OCI-LY3 (cell line): ENCODE results near the gene DNASE1L1.
A peak's percentile ranks its signal among the peaks of the same experiment; 100 is the strongest.

ENCODE experiments used
- H2AFZ ChIP-seq: fragments of 200-600, 300-600 bp; shearing (Covaris generic); 2 replicates; pipeline ENCODE4 v1.6.0; 2014; ENCODE audit warnings: antibody characterized with exemption, low read depth, low read length
- H3K27ac ChIP-seq: fragments of 200-600, 300-600 bp; sonication (generic); 2 replicates; pipeline ENCODE4 v1.5.1; 2014; ENCODE audit warnings: mild to moderate bottlenecking, low read length, moderate library complexity, mixed read lengths
- H3K27me3 ChIP-seq: fragments of 200-600, 300-600 bp; sonication (generic); 2 replicates; pipeline ENCODE4 v1.6.1; 2014; ENCODE audit warnings: low read depth, low read length, mixed read lengths
- H3K36me3 ChIP-seq: fragments of 200-600, 300-600 bp; sonication (generic); replicated peaks from 2 replicates; pipeline ENCODE3; 2014; ENCODE audit warnings: low read depth, low read length, mixed read lengths
- H3K4me1 ChIP-seq: fragments of 300-600, 200-600 bp; sonication (generic); 2 replicates; pipeline ENCODE4 v1.6.1; 2014; ENCODE audit warnings: low read length, mixed read lengths
- H3K4me2 ChIP-seq: fragments of 200-600, 300-600 bp; sonication (generic); 2 replicates; pipeline ENCODE4 v1.6.1; 2014; ENCODE audit warnings: low read length, mixed read lengths
- H3K4me3 ChIP-seq: fragments of 300-600, 200-600 bp; sonication (generic); 2 replicates; pipeline ENCODE4 v1.5.1; 2014; ENCODE audit warnings: antibody characterized with exemption, mild to moderate bottlenecking, low read length, moderate library complexity
- H3K79me2 ChIP-seq: fragments of 300-600, 200-600 bp; shearing (Covaris generic); 2 replicates; pipeline ENCODE4 v1.6.1; 2014; ENCODE audit warnings: mild to moderate bottlenecking, low read length, mixed read lengths
- H3K9ac ChIP-seq: fragments of 300-600, 200-600 bp; shearing (Covaris generic); 2 replicates; pipeline ENCODE4 v1.6.0; 2014; ENCODE audit warnings: mild to moderate bottlenecking, low read length, moderate library complexity
- H3K9me3 ChIP-seq: fragments of 200-600, 300-600 bp; shearing (Covaris generic); 2 replicates; pipeline ENCODE4 v1.6.1; 2014; ENCODE audit warnings: low read length, mixed read lengths; ENCODE audit not compliant: insufficient read depth
- H4K20me1 ChIP-seq: fragments of 200-600, 300-600 bp; sonication (generic); 2 replicates; pipeline ENCODE4 v1.6.1; 2016; ENCODE audit warnings: low read length, mixed read lengths; ENCODE audit not compliant: insufficient read depth
- EZH2phosphoT487 ChIP-seq: fragments of 200-600 bp; shearing (Covaris generic); IDR thresholded peaks from 2 replicates; pipeline ENCODE4 v1.6.1; 2018; ENCODE audit warnings: antibody characterized with exemption, mixed run types, low read depth
- TF ChIP-seq, protein P1 (sequence below): fragments of 200-600, 300-600 bp; sonication (generic); IDR thresholded peaks from 2 replicates; pipeline ENCODE4 v1.5.1; 2014; ENCODE audit warnings: antibody characterized with exemption, low read length, low read depth

The DNASE1L1 gene, protein sequence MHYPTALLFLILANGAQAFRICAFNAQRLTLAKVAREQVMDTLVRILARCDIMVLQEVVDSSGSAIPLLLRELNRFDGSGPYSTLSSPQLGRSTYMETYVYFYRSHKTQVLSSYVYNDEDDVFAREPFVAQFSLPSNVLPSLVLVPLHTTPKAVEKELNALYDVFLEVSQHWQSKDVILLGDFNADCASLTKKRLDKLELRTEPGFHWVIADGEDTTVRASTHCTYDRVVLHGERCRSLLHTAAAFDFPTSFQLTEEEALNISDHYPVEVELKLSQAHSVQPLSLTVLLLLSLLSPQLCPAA

DNA sequence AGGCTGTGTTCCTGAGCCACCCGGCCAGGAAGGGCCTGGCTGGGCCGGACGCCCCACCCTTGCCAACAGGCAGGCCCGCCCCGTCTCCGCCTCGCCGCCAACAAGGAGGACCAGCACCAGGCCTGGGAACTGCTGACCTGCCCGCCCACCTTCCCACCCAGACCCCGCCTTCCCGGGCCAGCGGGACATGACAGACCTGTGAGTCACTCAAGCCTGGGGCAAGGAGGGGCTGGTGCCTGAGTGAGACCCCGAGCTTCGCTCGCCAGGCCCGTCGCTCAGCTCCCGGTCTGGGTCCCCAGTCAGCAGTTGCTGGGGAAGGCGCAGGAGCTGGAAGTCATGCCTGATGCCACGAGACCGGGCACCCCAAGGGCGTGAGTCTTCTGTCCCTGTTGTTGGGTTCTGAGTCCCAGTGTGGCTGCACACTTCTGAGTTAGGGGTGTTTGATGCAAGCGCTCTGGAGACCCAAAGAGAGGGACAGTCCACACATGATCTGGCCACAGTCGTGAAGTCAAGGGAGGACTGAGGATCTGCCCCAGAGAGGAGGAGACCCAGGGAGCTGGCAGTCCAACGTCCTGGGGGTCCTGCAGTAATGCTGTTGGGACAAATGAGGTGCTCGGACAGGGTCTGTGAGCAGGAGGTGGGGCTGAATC, at the start of gene DNASE1L1:
TSS of gene DNASE1L1 (minus strand) at position 33 of the 650 bp plus-strand sequence. CDS start 3,686 bp downstream, outside the sequence.
- Histone ChIP-seq H3K4me2 (no peak within 1 kb of the TSS), H3K4me3 (no peak within 1 kb of the TSS)

DNA sequence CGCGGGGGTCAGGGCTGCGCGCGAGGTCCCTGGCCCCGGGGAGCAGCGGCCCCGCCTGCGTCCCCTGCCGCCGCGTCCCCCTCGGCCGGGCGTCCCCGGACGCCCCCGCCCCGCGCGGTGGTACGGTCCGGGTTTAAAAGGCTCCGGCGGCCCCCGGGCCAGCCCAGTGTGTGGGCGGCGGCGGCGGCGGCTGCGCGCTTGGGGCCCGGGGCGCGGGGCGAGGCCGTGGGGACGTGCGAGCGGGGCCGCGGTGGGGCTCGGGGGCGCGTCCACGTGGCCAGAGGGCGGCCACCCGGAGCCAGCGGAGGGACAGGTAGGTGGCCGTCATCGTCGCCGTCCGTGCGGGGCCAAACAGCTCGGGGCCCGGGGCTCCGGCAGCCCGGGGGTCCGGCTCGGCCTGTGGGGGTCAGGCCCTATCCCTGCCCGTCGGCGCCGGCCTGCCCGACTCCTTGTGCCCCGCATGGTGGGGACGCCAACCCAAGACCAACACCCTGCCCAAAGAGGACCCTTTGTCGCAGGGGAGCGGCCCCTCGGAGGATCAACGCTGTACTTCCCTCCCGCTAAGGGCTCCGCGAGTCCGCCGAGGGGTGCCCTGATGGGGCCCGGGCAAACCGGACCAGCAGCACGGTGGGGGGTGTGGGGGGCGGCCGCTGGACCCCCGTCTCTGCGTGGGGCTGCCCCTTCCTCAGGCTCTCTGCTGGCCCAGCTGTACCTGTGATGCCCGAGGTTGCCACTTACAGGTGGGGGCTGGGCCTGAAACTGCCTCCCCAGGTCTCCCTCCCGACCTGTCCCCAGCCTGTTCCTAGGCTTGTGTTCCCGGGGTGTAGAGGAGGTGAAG, 49.3 kb upstream of the DNASE1L1 start, which contains the start of gene PLXNA3:
TSS of gene PLXNA3 (plus strand) at position 166 of the 838 bp plus-strand sequence. CDS start 1,903 bp downstream, outside the sequence.
- Histone ChIP-seq H3K9me3 (no peaks in the 10 kb centered on the region), H3K36me3 (no peaks in the 10 kb centered on the region), H3K4me3 (peak within 1 kb of the TSS; percentile 82), H3K27me3 (no peaks in the 10 kb centered on the region), H3K79me2 (peaks cover 14% of the 10 kb centered on the region; the same call in 1 of the 2 replicates), H3K9ac (peak within 1 kb of the TSS; percentile 80), H2AFZ (peak within 1 kb of the TSS; percentile 71), H3K4me2 (peak within 1 kb of the TSS; percentile 88), H3K27ac (no peak within 1 kb of the TSS; the same call in 1 of the 2 replicates), H3K4me1 (peaks cover 9% of the 10 kb centered on the region), H4K20me1 (peaks cover 5% of the 10 kb centered on the region; the same call in 1 of the 2 replicates)
- no peak for TF ChIP-seq EZH2phosphoT487
- TF ChIP-seq, protein P1, sequence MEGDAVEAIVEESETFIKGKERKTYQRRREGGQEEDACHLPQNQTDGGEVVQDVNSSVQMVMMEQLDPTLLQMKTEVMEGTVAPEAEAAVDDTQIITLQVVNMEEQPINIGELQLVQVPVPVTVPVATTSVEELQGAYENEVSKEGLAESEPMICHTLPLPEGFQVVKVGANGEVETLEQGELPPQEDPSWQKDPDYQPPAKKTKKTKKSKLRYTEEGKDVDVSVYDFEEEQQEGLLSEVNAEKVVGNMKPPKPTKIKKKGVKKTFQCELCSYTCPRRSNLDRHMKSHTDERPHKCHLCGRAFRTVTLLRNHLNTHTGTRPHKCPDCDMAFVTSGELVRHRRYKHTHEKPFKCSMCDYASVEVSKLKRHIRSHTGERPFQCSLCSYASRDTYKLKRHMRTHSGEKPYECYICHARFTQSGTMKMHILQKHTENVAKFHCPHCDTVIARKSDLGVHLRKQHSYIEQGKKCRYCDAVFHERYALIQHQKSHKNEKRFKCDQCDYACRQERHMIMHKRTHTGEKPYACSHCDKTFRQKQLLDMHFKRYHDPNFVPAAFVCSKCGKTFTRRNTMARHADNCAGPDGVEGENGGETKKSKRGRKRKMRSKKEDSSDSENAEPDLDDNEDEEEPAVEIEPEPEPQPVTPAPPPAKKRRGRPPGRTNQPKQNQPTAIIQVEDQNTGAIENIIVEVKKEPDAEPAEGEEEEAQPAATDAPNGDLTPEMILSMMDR: no peak

More for the DNA sequence above, at the start of gene DNASE1L1:
- no peaks in the 10 kb centered on the region for H4K20me1 ChIP-seq
- peaks cover 6% of the 10 kb centered on the region for H3K36me3 ChIP-seq
- H3K9me3 ChIP-seq: no peaks in the 10 kb centered on the region
- H3K27ac ChIP-seq: no peak within 1 kb of the TSS
- H3K9ac ChIP-seq: no peak within 1 kb of the TSS
- peaks cover 21% of the 10 kb centered on the region for H3K79me2 ChIP-seq
- H3K4me1 ChIP-seq: peaks cover 9% of the 10 kb centered on the region
- H2AFZ ChIP-seq: no peak within 1 kb of the TSS
- no peak for TF ChIP-seq EZH2phosphoT487
- TF ChIP-seq, protein P1: no peak
- H3K27me3 ChIP-seq: no peaks in the 10 kb centered on the region

DNA sequence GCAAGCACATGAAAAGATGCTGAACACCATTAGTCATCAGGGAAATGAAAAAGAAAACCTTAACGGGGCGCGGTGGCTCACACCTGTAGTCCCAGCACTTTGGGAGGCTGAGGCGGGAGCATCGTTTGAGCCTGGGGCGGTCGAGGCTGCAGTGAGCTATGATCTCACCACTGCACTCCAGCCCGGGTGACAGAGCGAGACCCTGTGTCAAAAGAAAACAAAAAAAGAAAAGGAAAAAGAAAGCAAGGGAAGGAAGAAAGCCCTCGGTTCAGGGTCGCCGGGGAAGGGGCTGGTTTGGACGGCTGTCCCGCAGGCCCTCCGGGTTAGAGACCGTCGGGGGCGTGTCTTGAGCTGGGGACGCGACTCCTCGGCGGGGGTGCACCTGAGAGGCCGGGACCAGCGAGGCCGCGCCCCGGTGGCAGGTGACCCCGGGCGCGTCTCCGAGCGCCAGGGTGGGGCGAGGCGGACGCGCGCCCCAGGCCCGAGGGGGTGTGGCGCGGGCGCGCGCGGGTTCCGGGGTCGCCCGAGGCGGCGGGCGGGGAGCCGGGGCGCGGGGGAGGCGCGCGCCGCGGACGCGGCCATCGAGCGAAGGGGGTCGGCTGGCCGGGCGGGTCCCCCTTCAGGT, 48.5 kb upstream of the DNASE1L1 start:
- Histone ChIP-seq H3K27ac (no peak overlapping the region), H2AFZ (peak overlapping the region; percentile 71), H4K20me1 (peaks cover 5% of the 10 kb centered on the region; the same call in 1 of the 2 replicates), H3K79me2 (peaks cover 14% of the 10 kb centered on the region; the same call in 1 of the 2 replicates), H3K4me2 (peak overlapping the region; percentile 75), H3K4me3 (peak overlapping the region; percentile 82), H3K9ac (peak overlapping the region; percentile 80; the same call in 1 of the 2 replicates), H3K36me3 (no peaks in the 10 kb centered on the region), H3K4me1 (peaks cover 9% of the 10 kb centered on the region), H3K27me3 (no peaks in the 10 kb centered on the region), H3K9me3 (no peaks in the 10 kb centered on the region)
- TF ChIP-seq, protein P1: no peak
- TF ChIP-seq EZH2phosphoT487: no peak
